ENCODE data around the gene KISS1R.

The KISS1R gene

DNA sequence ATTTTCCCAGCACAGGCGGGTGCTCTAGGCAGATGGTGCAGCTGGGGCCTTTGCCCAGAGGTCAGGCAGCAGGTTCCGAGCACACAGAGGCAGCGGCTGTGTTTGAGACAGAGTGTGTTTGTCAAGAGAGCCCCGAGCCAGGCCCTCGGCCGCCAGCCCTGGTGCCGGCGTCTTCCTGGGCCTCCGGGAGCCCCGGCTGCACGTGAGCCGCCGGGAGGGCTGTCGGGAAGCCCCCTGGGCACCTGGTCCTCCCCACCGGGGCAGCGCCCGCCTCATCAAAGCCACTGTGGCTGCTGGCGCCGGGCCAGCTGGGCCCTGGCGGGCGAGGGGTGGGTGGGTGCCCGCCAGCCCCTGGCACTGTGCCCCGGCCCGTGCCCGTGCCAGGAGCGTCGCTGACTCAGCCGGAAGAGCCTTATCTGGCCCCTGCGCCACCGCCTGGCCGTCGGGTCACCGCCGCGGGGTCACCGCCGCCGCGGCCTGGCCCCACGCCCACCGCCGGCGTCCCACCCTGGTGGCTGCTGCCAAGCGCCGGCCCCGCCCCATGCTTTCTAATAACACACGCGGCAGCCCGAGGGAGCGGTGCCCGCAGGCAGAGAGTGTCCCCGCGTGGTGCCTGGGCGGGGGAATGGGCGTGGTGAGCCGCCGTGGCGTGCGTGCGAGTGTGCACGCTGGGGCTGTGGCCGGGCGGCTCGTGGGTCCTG is 23.6 kb downstream of the KISS1R start:
- DNase-seq = peak; percentile 79

- no peak for DNase-seq
These were observed 24.4 kb downstream of the KISS1R start for GRCh38 chr19:941292-942132.

DNA sequence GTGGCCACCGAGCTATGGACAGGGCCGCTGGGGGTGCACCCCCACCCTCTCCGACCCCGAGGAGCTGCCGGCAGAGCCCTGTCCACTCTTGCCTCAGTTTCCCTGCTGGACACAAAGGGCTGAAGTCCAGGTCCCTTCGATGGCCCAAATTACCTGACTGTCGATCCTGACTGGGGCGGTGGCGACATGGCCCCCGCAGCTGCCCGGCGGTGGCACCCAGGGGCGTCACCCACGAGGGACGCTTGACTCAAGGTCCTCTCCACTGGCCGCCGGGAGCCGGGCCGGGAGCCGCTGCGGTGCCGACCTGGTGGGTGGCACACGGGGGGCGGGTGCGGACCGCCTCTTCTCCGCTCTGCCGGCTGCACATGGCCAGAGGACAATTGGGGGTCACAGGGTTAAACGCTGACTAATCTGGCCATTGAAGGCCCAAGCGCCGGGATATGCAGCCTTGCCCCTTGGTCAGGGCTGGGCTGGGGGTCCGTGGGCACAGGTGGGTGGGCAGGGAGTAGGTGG is 25.1 kb downstream of the KISS1R start:
- no peak for DNase-seq

DNA sequence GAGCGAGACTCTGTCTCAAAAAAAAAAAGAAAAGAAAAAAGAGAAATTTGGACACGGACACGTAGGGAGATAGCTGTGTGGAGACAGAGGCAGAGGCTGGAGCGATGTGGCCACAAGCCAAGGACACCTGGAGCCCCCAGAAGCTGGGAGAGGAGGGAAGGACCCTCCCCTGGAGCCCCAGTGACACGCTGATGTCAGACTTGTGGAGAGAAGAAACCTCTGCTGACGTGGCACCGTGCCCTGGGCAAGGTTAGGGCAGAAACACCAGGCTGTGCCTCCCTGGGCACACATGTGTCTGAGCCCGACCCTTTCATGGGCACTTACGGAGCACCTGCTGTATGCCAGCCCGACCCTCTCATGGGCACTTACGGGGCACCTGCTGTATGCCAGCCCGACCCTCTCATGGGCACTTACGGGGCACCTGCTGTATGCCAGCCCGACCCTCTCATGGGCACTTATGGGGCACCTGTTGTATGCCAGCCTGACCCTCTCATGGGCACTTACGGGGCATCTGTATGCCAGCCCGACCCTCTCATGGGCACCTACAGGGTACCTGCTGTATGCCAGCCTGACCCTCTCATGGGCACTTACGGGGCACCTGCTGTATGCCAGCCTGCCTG is 26.5 kb downstream of the KISS1R start:
- no peak for DNase-seq

- no peak for DNase-seq
These were observed 27.0 kb downstream of the KISS1R start for GRCh38 chr19:944171-944567.

- no peak for DNase-seq
These were observed 27.6 kb downstream of the KISS1R start for GRCh38 chr19:944663-945241.

GRCh38 chr19:945401-946252 is 28.5 kb downstream of the KISS1R start:
- DNase-seq = no peak

GRCh38 chr19:947090-947706 is 30.1 kb downstream of the KISS1R start:
- DNase-seq = no peak

GRCh38 chr19:947707-948539 is 30.8 kb downstream of the KISS1R start:
- DNase-seq = no peak

DNA sequence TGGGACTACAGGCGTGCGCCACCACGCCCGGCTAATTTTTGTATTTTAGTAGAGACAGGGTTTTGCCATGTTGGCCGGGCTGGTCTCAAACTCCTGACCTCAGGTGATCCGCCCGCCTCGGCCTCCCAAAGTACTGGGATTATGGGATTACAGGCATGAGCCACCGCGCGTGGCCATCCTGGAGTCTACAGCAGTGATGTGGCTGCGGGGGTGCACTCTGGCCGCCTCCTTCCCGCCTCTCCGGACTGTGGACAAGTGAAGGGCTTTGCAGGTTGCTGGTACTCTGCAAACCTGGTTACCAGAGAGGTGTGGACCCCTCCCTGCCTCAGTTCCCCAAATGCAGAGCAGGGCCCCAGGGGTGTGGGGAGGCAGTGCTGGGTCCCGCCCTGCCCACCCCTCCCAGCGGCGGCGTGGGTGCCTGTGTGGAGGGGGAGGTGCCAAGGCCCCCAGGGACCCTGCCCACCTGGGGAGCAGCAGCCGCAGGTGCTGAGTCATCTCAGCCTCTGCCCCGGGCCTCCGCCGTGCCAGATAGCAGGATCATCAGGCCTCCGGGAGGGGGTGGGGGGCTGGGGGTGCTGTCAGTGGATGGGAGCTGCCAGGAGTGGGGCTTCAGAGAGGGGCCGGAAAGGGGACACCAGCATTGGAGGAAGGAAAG is 31.8 kb downstream of the KISS1R start:
- DNase-seq = no peak

- DNase-seq = no peak
These were observed 33.4 kb downstream of the KISS1R start for GRCh38 chr19:950352-951066.

- DNase-seq = no peak
These were observed 35.0 kb downstream of the KISS1R start for GRCh38 chr19:952049-952679.

DNA sequence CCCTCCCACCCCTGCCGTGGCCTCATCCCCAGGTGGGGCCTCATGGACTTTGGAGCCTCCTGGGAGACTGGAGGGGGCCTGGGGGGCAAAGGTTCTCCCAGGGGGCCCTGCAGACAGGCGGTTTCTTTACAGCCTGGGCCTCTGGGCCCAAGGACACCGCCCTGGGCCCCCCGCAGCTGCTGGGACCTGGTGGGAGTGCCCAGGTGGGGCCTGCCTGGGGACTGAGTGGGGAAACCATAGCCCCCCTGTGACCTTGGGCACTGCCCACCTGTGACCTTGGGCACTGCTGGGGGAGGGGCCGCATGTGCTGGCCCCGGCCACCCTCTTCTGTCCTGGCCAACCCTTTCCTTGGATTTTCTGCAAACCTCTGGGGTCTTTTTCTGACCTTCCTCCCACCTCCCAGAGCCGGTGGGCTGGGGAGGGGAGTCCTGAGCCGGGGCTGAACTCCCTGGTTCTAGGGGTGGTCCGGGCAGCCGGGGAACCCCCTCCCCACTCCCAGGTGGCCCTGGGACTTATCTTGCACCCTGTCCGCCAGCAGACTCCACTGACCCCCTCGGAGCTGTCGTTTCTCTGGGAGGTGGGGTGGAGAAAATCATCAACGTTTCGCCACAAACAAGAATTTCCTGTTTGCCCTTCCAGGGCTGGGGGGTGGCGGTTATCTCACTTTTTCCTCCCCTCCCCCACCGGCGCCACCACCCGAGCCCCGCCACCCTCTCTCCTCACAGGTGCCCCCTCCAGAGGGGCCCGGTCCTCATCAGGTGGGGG is 35.7 kb downstream of the KISS1R start:
- DNase-seq = no peak

- DNase-seq = no peak
These were observed 36.5 kb downstream of the KISS1R start for GRCh38 chr19:953445-954271.

DNA sequence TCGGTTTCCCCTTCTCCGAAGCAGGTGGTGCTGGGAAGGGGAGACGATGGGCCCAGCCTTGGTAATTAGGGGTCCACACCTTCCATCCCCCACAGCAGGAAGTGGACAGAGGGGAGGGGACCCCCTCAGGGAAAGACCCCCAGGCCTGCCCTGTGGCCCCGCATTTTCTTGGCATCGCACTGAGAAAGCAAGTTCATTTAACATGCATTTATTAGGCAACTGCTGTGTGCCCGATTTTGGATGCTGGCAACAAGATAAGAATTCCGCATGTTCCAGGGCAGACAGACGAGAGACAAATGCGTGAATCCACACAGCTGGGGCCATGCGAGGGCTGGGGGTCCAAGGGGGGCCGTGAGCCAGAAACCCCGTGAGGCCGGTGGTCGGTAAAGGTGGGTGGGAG is 37.1 kb downstream of the KISS1R start:
- no peak for DNase-seq

- DNase-seq = no peak
These were observed 37.8 kb downstream of the KISS1R start for GRCh38 chr19:954672-955494.
